ENCODE results near the gene DST.

The DST gene

GRCh38 chr6:56489559-56489958 is 153.1 kb downstream of the DST start:
- H3K27me3 ChIP-seq (ENCODE audit: insufficient read depth, poor library complexity, severe bottlenecking) = no peaks in the 10 kb centered on the region
- no peak overlapping the region for H3K27ac ChIP-seq (replicated peaks)
- TF ChIP-seq GABPA (IDR thresholded peaks at IDR 0.05; ENCODE audit: low read depth) = no peak
- TF ChIP-seq POLR2AphosphoS5 (IDR thresholded peaks at IDR 0.05; ENCODE audit: low read depth) = no peak
- TF ChIP-seq REST (IDR thresholded peaks at IDR 0.05; ENCODE audit: insufficient replicate concordance, low read depth) = no peak
- no peak for TF ChIP-seq SPI1 (IDR thresholded peaks at IDR 0.05; ENCODE audit: borderline replicate concordance, low read depth)
- TF ChIP-seq, protein P1, sequence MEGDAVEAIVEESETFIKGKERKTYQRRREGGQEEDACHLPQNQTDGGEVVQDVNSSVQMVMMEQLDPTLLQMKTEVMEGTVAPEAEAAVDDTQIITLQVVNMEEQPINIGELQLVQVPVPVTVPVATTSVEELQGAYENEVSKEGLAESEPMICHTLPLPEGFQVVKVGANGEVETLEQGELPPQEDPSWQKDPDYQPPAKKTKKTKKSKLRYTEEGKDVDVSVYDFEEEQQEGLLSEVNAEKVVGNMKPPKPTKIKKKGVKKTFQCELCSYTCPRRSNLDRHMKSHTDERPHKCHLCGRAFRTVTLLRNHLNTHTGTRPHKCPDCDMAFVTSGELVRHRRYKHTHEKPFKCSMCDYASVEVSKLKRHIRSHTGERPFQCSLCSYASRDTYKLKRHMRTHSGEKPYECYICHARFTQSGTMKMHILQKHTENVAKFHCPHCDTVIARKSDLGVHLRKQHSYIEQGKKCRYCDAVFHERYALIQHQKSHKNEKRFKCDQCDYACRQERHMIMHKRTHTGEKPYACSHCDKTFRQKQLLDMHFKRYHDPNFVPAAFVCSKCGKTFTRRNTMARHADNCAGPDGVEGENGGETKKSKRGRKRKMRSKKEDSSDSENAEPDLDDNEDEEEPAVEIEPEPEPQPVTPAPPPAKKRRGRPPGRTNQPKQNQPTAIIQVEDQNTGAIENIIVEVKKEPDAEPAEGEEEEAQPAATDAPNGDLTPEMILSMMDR (IDR thresholded peaks at IDR 0.05; ENCODE audit: insufficient read depth, low read length) = no peak
- H3K4me3 ChIP-seq (replicated peaks; ENCODE audit: insufficient read depth, low read length) = no peak overlapping the region
- DNase-seq (ENCODE audit: low read depth in 1 of 2, low spot score in 1 of 2) = no peak

DNA sequence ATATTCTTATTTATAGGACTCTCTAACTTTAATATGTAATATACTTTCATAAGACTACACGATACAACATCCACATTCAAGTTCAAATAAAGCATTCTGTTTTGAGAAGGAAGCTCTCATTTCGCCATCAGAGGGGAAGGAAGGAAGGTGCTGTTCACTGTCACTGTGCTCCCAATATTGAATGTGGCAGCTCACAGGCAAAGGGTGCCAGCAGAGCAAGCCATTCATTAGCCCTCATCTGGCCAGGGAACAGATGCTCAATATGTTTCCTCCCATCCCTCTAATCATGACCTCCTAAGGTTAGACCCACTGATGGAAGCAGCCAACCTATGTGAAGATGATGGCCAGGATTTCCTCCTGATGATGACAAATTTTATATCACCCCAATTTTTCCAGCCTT is 154.4 kb downstream of the DST start:
- TF ChIP-seq SPI1 (IDR thresholded peaks at IDR 0.05; ENCODE audit: borderline replicate concordance, low read depth) (no peak), POLR2AphosphoS5 (IDR thresholded peaks at IDR 0.05; ENCODE audit: low read depth) (no peak), REST (IDR thresholded peaks at IDR 0.05; ENCODE audit: insufficient replicate concordance, low read depth) (no peak), GABPA (IDR thresholded peaks at IDR 0.05; ENCODE audit: low read depth) (no peak)
- TF ChIP-seq, protein P1 (IDR thresholded peaks at IDR 0.05; ENCODE audit: insufficient read depth, low read length) = no peak
- no peak overlapping the region for H3K27ac ChIP-seq (replicated peaks)
- H3K4me3 ChIP-seq (replicated peaks; ENCODE audit: insufficient read depth, low read length) = no peak overlapping the region
- DNase-seq (ENCODE audit: low read depth in 1 of 2, low spot score in 1 of 2) = no peak
- H3K27me3 ChIP-seq (ENCODE audit: insufficient read depth, poor library complexity, severe bottlenecking) = no peaks in the 10 kb centered on the region

- DNase-seq (ENCODE audit: low read depth in 1 of 2, low spot score in 1 of 2) = no peak
- no peaks in the 10 kb centered on the region for H3K27me3 ChIP-seq (ENCODE audit: insufficient read depth, poor library complexity, severe bottlenecking)
- no peak overlapping the region for H3K27ac ChIP-seq (replicated peaks)
- H3K4me3 ChIP-seq (replicated peaks; ENCODE audit: insufficient read depth, low read length) = no peak overlapping the region
- TF ChIP-seq REST (IDR thresholded peaks at IDR 0.05; ENCODE audit: insufficient replicate concordance, low read depth) (no peak), POLR2AphosphoS5 (IDR thresholded peaks at IDR 0.05; ENCODE audit: low read depth) (no peak), GABPA (IDR thresholded peaks at IDR 0.05; ENCODE audit: low read depth) (no peak), SPI1 (IDR thresholded peaks at IDR 0.05; ENCODE audit: borderline replicate concordance, low read depth) (no peak)
- TF ChIP-seq, protein P1 (IDR thresholded peaks at IDR 0.05; ENCODE audit: insufficient read depth, low read length) = no peak
These were observed 156.0 kb downstream of the DST start for GRCh38 chr6:56486681-56487080.
